Left ventricle myocardium superior (tissue), 1 donor: Measurements from ENCODE around the gene CSNK1G3. TPM values are rescaled to one million over a fixed set of nuclear protein-coding genes. Genes with fewer than 3 reads are reported as not detected.

Experiments
- ATAC-seq: fragments of 200-7000 bp; cut with Tn5 transposase; one replicate; pipeline ENCODE4 v1.9.1; 2020; ENCODE audit warnings: mild to moderate bottlenecking, moderate library complexity
- DNase-seq: peaks from one replicate; pipeline ENCODE4 v3.0.0-alpha.2; 2020
- intact Hi-C: fragments of 100-400 bp; cut with micrococcal nuclease; formaldehyde crosslinking; loops from one replicate; pipeline ENCODE4 v1.11.0; 2022
- total RNA-seq: library from RNA; stranded (reverse); fragmentation: NEBNext Ultra II Directional; extraction: Animal tissue kit (Norgen Biotek cat#: 25700); gene quantifications from one replicate; pipeline ENCODE4 v1.2.1, GENCODE V29; 2021
- donor health status: DM: no; HTN: yes; CAD: no; lungs with severe emphysema.

Gene CSNK1G3
- total RNA-seq, 1 donor from 2014 or later: 21.2 TPM

DNA sequence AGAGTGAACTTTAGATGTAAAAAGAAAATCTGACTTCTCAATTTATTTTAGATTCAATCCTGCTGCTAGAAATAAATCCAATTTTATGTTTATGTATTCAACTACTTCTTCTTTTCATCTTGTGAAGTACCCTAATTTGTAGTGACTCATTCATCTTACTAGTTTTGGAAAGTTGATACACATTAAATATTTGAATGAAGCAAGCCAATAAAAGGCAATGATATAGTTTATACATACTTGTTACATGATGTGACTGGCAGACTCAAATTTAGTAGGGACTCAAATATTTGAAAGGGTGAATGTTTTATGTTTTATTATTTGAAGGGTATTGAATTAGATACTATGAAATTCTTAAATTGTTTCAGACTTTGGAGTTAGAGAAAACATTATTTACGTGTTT is 34.7 kb downstream of the CSNK1G3 start:
- intact Hi-C loops: no loop called here
- DNase-seq (no peak), ATAC-seq (no peak)

DNA sequence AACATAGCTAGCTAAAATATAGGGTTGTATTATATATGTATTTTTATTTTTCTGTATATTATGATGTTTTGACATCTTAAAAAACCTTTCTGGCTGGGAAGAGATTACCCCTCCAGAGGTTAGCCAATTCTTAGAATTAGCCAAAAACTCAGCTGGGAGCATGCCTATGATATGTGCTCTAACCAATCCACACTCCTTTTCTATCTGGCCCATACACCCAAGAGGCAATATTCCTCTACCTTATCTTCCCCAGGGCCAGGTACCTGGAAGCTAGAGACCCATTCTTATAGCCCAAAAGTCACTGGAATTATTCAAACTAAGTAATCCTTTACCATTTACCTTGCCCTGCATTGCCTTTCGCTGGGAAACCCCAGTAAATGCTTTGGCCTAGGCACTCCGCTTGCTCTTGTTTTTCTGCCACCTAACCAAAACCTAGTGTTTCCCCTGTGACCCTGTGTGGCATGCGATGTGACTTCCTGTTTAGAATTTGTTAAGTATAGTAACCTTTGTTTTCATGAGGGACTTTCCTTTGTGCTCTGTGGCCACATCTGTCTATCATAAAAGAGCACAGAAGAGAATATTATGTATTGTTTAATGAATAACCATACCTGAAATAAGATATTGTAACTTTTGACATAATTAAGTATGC is 37.4 kb downstream of the CSNK1G3 start:
- ATAC-seq (no peak), DNase-seq (no peak)
- intact Hi-C loops: no loop called here

DNA sequence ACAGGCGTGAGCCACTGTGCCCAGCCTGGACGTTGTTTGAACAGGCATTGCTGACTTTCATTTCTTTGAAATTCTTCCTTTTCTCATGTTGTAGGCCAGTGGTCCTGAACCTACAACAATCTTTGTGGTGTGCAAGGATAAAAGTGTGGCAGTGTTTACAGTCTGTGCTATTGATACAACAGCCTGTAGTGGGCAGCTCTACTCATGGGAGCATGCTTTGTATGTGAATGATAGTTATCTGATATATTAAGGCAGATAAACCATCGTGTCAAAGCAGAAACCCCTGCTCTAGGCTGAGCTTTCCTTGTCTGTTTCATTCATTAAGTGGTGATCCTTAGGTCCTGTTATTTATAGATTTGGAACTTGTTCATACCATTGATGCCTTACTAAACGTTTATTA is 42.6 kb downstream of the CSNK1G3 start:
- intact Hi-C loops: no loop called here
- no peak for ATAC-seq
- no peak for DNase-seq

DNA sequence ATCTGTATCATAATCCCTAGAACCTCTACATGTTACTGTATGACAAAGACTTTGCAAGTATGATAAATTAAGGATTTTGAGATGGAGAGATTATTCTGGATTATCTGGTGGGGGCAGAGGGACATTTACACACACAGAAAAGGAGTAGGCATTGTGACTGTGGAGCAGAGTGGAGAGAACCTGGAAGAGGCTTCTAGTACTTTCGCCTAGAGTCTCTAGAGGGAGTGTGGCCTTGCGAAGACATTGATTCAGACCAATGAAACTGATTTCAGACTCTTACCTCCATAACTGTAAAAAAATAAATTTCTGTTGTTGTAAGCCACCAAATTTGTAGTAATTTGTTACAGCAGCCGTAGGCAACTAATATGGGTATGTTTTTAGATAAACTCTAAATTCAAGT is 45.9 kb downstream of the CSNK1G3 start:
- DNase-seq: no peak
- intact Hi-C loops: no loop called here
- ATAC-seq: no peak

DNA sequence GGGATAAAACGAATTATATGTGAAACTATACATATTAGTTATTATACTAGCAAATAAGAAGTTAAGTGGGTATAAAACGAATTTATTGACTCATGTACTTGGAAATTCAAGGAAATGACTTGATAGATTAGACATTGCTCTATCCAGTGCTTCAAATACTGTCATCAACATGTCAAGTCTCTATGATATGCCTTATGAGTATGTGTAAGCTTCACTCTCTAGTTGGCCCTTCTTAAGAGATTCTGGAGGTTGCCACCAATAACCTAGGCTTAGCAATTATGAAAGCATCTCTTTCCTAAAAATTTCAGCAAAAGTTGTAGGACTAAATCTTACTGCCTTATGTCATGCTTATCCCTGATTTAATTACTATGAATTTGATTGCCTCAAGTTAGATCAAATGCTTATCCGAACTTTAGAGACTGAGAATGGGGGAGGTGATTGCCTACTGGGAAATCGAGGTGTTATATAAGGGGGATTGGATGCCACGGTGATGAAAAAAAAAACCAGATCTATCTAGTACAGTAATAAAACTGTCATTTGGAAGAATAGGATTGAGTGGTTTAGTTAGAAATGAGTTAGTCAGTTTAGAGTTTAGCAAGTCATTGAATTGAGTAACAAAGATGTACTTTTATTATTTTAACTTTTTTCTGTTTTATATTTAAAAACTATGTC is 46.9 kb downstream of the CSNK1G3 start:
- intact Hi-C loops: no loop called here
- no peak for DNase-seq
- no peak for ATAC-seq

GRCh38 chr5:123559434-123559775 is 47.4 kb downstream of the CSNK1G3 start:
- ATAC-seq: no peak
- intact Hi-C loops: no loop called here
- no peak for DNase-seq

GRCh38 chr5:123561230-123561629 is 49.3 kb downstream of the CSNK1G3 start:
- intact Hi-C loops: no loop called here
- no peak for DNase-seq
- ATAC-seq: no peak

- intact Hi-C loops: no loop called here
- ATAC-seq (no peak), DNase-seq (no peak)
Measured at GRCh38 chr5:123571927-123572326, 60.0 kb downstream of the CSNK1G3 start.

DNA sequence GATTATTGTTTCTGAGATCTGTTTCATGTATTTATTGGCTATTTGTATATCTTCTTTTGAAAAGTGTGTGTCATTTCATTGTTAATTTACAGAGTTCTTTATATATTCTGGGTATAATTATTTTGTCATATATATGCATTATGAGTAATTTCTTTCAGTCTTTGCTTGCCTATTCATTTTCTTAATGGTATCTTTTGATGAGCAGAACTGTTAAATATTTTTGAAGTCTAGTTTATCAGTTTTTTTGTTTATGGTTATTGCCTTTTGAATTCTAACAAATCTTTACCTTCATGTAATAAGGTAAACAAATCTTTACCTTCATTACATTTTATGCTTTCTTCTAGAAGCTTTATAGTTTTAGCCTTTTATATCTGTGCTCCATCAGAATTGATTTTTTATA is 66.4 kb downstream of the CSNK1G3 start:
- ATAC-seq (no peak), DNase-seq (no peak)
- intact Hi-C loops: no loop called here

- intact Hi-C loops: no loop called here
- ATAC-seq: peak; percentile 83
Measured at GRCh38 chr5:123579410-123579809, 67.4 kb downstream of the CSNK1G3 start.

DNA sequence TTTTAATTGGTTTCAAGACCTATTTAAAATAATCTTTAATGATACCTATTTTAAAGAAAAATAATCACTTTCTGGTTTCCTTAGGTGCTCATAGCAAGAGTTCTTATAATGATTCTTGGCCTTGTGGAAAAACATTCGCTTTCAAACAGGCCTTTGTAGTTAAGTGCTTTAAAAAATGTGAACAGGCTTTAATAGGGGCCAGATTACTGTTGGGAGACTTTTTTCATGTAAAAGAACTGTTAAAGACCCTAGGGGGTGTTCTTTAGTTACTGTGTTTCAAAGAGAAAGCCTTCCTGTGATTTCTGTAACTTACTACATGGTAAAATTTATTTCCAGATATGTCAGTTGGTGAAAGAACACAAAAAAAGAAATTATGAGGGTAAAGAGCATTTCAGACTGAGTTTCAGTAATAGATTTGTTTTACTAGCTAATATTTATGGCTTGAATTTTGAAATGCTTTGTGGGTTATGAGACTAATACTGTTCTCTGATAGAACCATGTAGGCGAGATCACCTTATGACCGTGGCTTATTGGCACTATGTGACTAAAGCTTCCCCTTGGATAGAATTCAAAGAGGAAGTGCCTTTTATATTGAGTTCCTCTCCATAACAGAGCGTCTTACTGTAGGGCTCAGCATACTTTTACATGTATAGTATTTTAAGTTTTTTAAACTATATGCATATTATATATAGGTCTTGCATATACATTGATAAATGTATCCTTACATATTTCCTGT is 70.7 kb downstream of the CSNK1G3 start:
- ATAC-seq: peak; percentile 49
- DNase-seq: no peak
- intact Hi-C loops: no loop called here

More at GRCh38 chr5:123579410-123579809, 67.4 kb downstream of the CSNK1G3 start:
- no peak for DNase-seq

GRCh38 chr5:123585871-123586270 is 73.9 kb downstream of the CSNK1G3 start:
- DNase-seq: no peak
- intact Hi-C loops: no loop called here
- ATAC-seq: no peak

- ATAC-seq: peak; percentile 82
- intact Hi-C loops: loop anchor here (10.0 kb wide), 1 partner anchor 60 kb away; no protein-coding TSS in a partner anchor
- no peak for DNase-seq
Measured at GRCh38 chr5:123594434-123594833, 82.5 kb downstream of the CSNK1G3 start.

- no peak for ATAC-seq
- no peak for DNase-seq
- intact Hi-C loops: loop anchor here (10.0 kb wide), 1 partner anchor 62 kb away; no protein-coding TSS in a partner anchor
Measured at GRCh38 chr5:123597018-123597417, 85.0 kb downstream of the CSNK1G3 start.

DNA sequence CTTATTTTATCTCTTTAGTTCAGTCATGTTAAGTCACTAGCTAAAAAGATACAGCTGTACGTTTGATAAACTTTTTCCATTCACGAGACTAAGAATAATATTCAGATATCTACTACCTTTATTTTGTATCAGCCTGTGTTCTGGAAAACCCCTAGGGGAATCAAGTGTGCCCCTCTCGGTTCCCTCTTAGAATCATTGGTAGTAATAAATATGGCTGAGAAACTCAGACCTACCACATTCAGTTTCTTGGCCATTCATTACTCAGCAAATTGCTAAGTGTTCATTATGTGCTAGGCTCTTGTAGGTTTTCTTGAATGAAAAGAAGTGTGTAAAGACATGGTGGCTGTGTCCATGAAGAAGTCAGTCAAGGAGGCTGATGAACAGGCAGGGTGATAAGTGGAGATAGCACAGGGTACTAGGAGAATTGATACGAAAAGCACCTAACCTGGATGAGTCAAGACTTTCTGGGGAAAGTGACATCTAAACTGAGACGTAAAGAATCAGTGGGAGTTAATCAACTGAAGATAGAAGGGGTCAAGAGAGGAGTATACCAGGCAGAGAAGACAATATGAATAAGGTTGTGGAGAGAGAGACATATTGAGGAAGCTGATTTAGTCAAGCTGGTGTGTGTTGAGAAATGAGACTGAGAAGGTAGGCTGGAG is 86.2 kb downstream of the CSNK1G3 start:
- ATAC-seq (no peak), DNase-seq (no peak)
- intact Hi-C loops: loop anchor here (10.0 kb wide), 1 partner anchor 63 kb away; no protein-coding TSS in a partner anchor

GRCh38 chr5:123599171-123599570 is 87.2 kb downstream of the CSNK1G3 start:
- DNase-seq (no peak), ATAC-seq (no peak)
- intact Hi-C loops: loop anchor here (10.0 kb wide), 1 partner anchor 64 kb away; no protein-coding TSS in a partner anchor

- DNase-seq (no peak), ATAC-seq (no peak)
- intact Hi-C loops: no loop called here
Measured at GRCh38 chr5:123601610-123602009, 89.6 kb downstream of the CSNK1G3 start.

GRCh38 chr5:123605822-123606221 is 93.8 kb downstream of the CSNK1G3 start:
- ATAC-seq (no peak), DNase-seq (no peak)
- intact Hi-C loops: no loop called here

GRCh38 chr5:123610209-123610608 is 98.2 kb downstream of the CSNK1G3 start:
- intact Hi-C loops: loop anchor here (2.0 to 10.0 kb wide), 2 partner anchors 95 to 187 kb away; partner anchors contain the start of genes CEP120 and CSNK1G3
- no peak for DNase-seq
- ATAC-seq: no peak
